GM12878 (cell line): Measurements from ENCODE around the gene ELMOD3. TPM values are rescaled to one million over a fixed set of nuclear protein-coding genes. Genes with fewer than 3 reads are reported as not detected.

ENCODE experiments used
- ATAC-seq: fragments of 200-7000 bp; cut with Tn5 transposase; 3 replicates; pipeline ENCODE4 v1.9.1; 2020; ENCODE audit warnings: mild to moderate bottlenecking, moderate library complexity
- BruUV-seq: library from RNA; stranded (reverse); fragments of 400-500 nt; replicated peaks from 2 replicates; lab custom pipeline; 2021; lab: Mats Ljungman, UMichigan
- CTCF ChIA-PET: fragments of 300-600 bp; sonication (Branson Sonifier 250); formaldehyde crosslinking; extraction: SDS; loops from one replicate; lab custom pipeline; 2021; ENCODE audit warnings: inconsistent platforms; lab: Yijun Ruan, JAX
- POLR2A ChIA-PET: fragments of 350-600 bp; formaldehyde crosslinking; extraction: SDS; loops from one replicate; lab custom pipeline; 2021; ENCODE audit warnings: inconsistent platforms; lab: Charles Lee
- RAD21 ChIA-PET: fragments of 300-600 bp; sonication (Branson Sonifier 250); formaldehyde crosslinking; loops from one replicate; lab custom pipeline; 2023; ENCODE audit warnings: antibody characterized with exemption; ENCODE audit not compliant: unreplicated experiment; lab: Charles Lee
- SMC1A ChIA-PET: fragments of 300-600 bp; sonication (Branson Sonifier 250); formaldehyde crosslinking; loops from one replicate; lab custom pipeline; 2023; ENCODE audit not compliant: unreplicated experiment, uncharacterized antibody; lab: Charles Lee
- DNase-seq: peaks from one replicate; pipeline ENCODE4 v3.0.0-alpha.2; 2011; ENCODE audit warnings: low read depth, low spot score
- FAIRE-seq: peaks from 3 replicates; lab custom pipeline; 2011; peaks lifted over from hg19 to GRCh38; lab: Jason Lieb, UNC
- H2AFZ ChIP-seq: 2 replicates; pipeline ENCODE4 v1.6.0; 2011; ENCODE audit warnings: low read depth, low read length, control low read depth; ENCODE audit not compliant: control insufficient read depth
- H3K27ac ChIP-seq: 2 replicates; pipeline ENCODE4 v1.5.1; 2011; ENCODE audit warnings: control low read depth; ENCODE audit not compliant: control insufficient read depth, insufficient read depth
- H3K27me3 ChIP-seq, 2 experiments: replicated peaks in 1 of 2; 2 replicates each; pipeline versions ENCODE4 v1.6.0 to v1.6.1; 2011; ENCODE audit warnings: low read length in 1 of 2; ENCODE audit not compliant: control insufficient read depth in 2 of 2, insufficient read depth in 2 of 2
- H3K36me3 ChIP-seq, 2 experiments: 2 replicates each; pipeline ENCODE4 v1.5.1; 2011; ENCODE audit warnings: low read length in 1 of 2; ENCODE audit not compliant: control insufficient read depth in 2 of 2, insufficient read depth in 2 of 2
- H3K4me1 ChIP-seq: 2 replicates; pipeline ENCODE4 v1.6.1; 2011; ENCODE audit warnings: mild to moderate bottlenecking, low read length, moderate library complexity, mixed read lengths; ENCODE audit not compliant: control insufficient read depth, insufficient read depth
- H3K4me2 ChIP-seq: 2 replicates; pipeline ENCODE4 v1.6.0; 2011; ENCODE audit warnings: control low read depth; ENCODE audit not compliant: control insufficient read depth, insufficient read depth
- H3K4me3 ChIP-seq: fragments of 200-600 bp; sonication (generic); 2 replicates; pipeline ENCODE4 v1.5.1; 2016
- H3K79me2 ChIP-seq: 2 replicates; pipeline ENCODE4 v1.6.0; 2011; ENCODE audit warnings: low read length; ENCODE audit not compliant: control insufficient read depth, insufficient read depth
- H3K9ac ChIP-seq: 2 replicates; pipeline ENCODE4 v1.8.0; 2011; ENCODE audit warnings: low read length, control low read depth, mixed read lengths; ENCODE audit not compliant: control insufficient read depth, insufficient read depth
- H3K9me3 ChIP-seq: replicated peaks from 3 replicates; pipeline ENCODE4 v1.5.1; 2011; ENCODE audit warnings: mild to moderate bottlenecking, low read length; ENCODE audit not compliant: control insufficient read depth, insufficient read depth
- H4K20me1 ChIP-seq: 2 replicates; pipeline ENCODE4 v1.6.0; 2011; ENCODE audit not compliant: control insufficient read depth, insufficient read depth
- ATF2 ChIP-seq: IDR thresholded peaks from 2 replicates; pipeline ENCODE4 v1.6.1; 2012; ENCODE audit warnings: low read length, inconsistent platforms
- NBN ChIP-seq: fragments of 450-650 bp; IDR thresholded peaks from 2 replicates; pipeline ENCODE4 v1.6.1; 2016
- NKRF ChIP-seq: fragments of 450-650 bp; conservative IDR thresholded peaks from 2 replicates; pipeline ENCODE4 v1.6.1; 2017; ENCODE audit warnings: mild to moderate bottlenecking, moderate library complexity
- POLR2AphosphoS2 ChIP-seq: IDR thresholded peaks from 2 replicates; pipeline ENCODE4 v1.6.1; 2011; ENCODE audit warnings: low read depth, mild to moderate bottlenecking, low read length, improper control_type of control experiment, moderate library complexity
- RBBP5 ChIP-seq: fragments of 200-600 bp; sonication (generic); conservative IDR thresholded peaks from 2 replicates; pipeline ENCODE4 v1.6.1; 2016
- SMC3 ChIP-seq: IDR thresholded peaks from 2 replicates; pipeline ENCODE4 v1.6.1; 2011; ENCODE audit warnings: low read length, improper control_type of control experiment, borderline replicate concordance
- TBL1XR1 ChIP-seq: IDR thresholded peaks from 2 replicates; pipeline ENCODE4 v1.6.1; 2012; ENCODE audit warnings: low read depth, low read length, improper control_type of control experiment
- USF1 ChIP-seq: IDR thresholded peaks from 2 replicates; pipeline ENCODE4 v1.6.1; 2011; ENCODE audit warnings: borderline replicate concordance, low read depth, mild to moderate bottlenecking, moderate library complexity, mixed read lengths, low read length; ENCODE audit not compliant: insufficient read depth; ENCODE audit errors: extremely low read length
- ZBTB4 ChIP-seq: fragments of 450-650 bp; formaldehyde crosslinking; IDR thresholded peaks from 2 replicates; pipeline ENCODE4 v1.4.0; 2022; ENCODE audit warnings: mild to moderate bottlenecking, moderate library complexity
- ZNF217 ChIP-seq: fragments of 450-650 bp; IDR thresholded peaks from 2 replicates; pipeline ENCODE4 v1.6.1; 2017; ENCODE audit warnings: antibody characterized with exemption, mild to moderate bottlenecking
- in situ Hi-C: fragments of 300-500 bp; cut with MboI; formaldehyde crosslinking; loops from 9 replicates; pipeline ENCODE4 v1.14.3; 2018; ENCODE audit warnings: mixed read lengths
- intact Hi-C: fragments of 100-400 bp; cut with micrococcal nuclease; formaldehyde crosslinking; loops from one replicate; pipeline ENCODE4 v1.14.2; 2022; ENCODE audit not compliant: unreplicated experiment
- polyA plus RNA-seq, 11 experiments: library from polyadenylated mRNA; depleted of rRNA in 4 of 11; unstranded in 6 of 11; stranded (reverse) in 5 of 11; fragments of >200 nt; fragmentation: Nextera tagmentation in 4 of 11; fragmentation: Illumina TruSeq in 1 of 11; extraction: Ambion mirVana in 4 of 11; extraction: Trizol in 1 of 11; gene quantifications; 1 replicate in 1 of 11; 2 replicates in 10 of 11; pipeline versions ENCODE4 v1.2.1 to v1.2.3, GENCODE V29; 2011 to 2016; ENCODE audit warnings: inconsistent platforms in 2 of 11, missing spikeins in 2 of 11, low read depth in 1 of 11
- total RNA-seq, 4 experiments: library from RNA; depleted of rRNA in 3 of 4; stranded (reverse); fragments of >200 nt in 3 of 4; fragmentation: Illumina TruSeq in 1 of 4; extraction: Trizol in 1 of 4; gene quantifications; 2 replicates each; pipeline versions ENCODE4 v1.2.1 to v1.2.3, GENCODE V29; 2013 to 2021

Gene ELMOD3
- total and polyA plus RNA-seq, 10 of the 15 experiments (the other 5 are each of a cell fraction or from before 2014, with no cell fraction given): 1.2 to 19.1 (median 12.5) TPM

- TF ChIP-seq ZBTB4 (CRISPR knock-in tag) (no peak), POLR2AphosphoS2 (peak; percentile 97), USF1 (no peak), SMC3 (no peak), RBBP5 (no peak), NBN (peak; percentile 96)
Observed at GRCh38 chr2:85327822-85328617, 26.5 kb upstream of the ELMOD3 start, which contains the start of gene TGOLN2 (continued).

GRCh38 chr2:85329181-85329651 is 25.4 kb upstream of the ELMOD3 start:
- ChIA-PET RAD21 (no interaction called here), POLR2A (interaction anchor here (3.5 kb wide), 1 partner anchor 26 kb away, joined by 20 read pairs; the partner anchor contains the start of genes ELMOD3 and RETSAT), CTCF (no interaction called here), SMC1A (no interaction called here)
- Histone ChIP-seq H4K20me1 (peaks cover 4% of the 10 kb centered on the region; the same call in 1 of the 2 replicates), H3K36me3 (peaks cover 3 to 8% of the 10 kb centered on the region in 2 experiments), H3K9me3 (no peaks in the 10 kb centered on the region), H3K4me1 (peaks cover 20% of the 10 kb centered on the region), H3K27ac (no peak overlapping the region), H3K79me2 (peaks cover 41% of the 10 kb centered on the region), H3K4me3 (no peak overlapping the region), H3K4me2 (peak overlapping the region; percentile 95; the same call in 1 of the 2 replicates), H3K27me3 (no peaks in the 10 kb centered on the region), H2AFZ (no peak overlapping the region), H3K9ac (no peak overlapping the region)
- intact Hi-C loops (loop anchor here (5.0 kb wide), 1 partner anchor 223 kb away; no protein-coding TSS in a partner anchor), in situ Hi-C loops (no loop called here)
- no peak for DNase-seq
- no peak for FAIRE-seq
- ATAC-seq: no peak
- no TSS peak for BruUV-seq
- TF ChIP-seq ATF2 (no peak), TBL1XR1 (no peak), NKRF (no peak), ZNF217 (no peak)
